Measurements from ENCODE around the gene MTERF1.
"Not testable (repeated sequence)": the region's sequence is repeated elsewhere in the genome, so short reads cannot be mapped to it uniquely, and the experiment has no call there.

Gene MTERF1

GRCh38 chr7:91880413-91881241 is at the start of gene MTERF1:
Gene MTERF1, minus strand, starts transcription at chr7:91880702. Its CDS starts 619 bp downstream, at chr7:91880083.
- peak; percentile 94 for DNase-seq

GRCh38 chr7:91929463-91929862 is 49.0 kb upstream of the MTERF1 start:
- no peak for DNase-seq

- DNase-seq: no peak
Measured at GRCh38 chr7:91927912-91928311, 47.4 kb upstream of the MTERF1 start.

GRCh38 chr7:91922857-91923256 is 42.4 kb upstream of the MTERF1 start:
- DNase-seq: no peak

- DNase-seq: no peak
Measured at GRCh38 chr7:91918356-91918755, 37.9 kb upstream of the MTERF1 start.

- DNase-seq: no peak
Measured at GRCh38 chr7:91916051-91916440, 35.5 kb upstream of the MTERF1 start.

- no peak for DNase-seq
Measured at GRCh38 chr7:91915401-91916050, 35.0 kb upstream of the MTERF1 start.

GRCh38 chr7:91913612-91914011 is 33.1 kb upstream of the MTERF1 start:
- no peak for DNase-seq

- no peak for DNase-seq
Measured at GRCh38 chr7:91912494-91912893, 32.0 kb upstream of the MTERF1 start.

GRCh38 chr7:91911121-91911520 is 30.6 kb upstream of the MTERF1 start:
- no peak for DNase-seq

GRCh38 chr7:91910171-91910570 is 29.7 kb upstream of the MTERF1 start:
- DNase-seq: no peak

- no peak for DNase-seq
Measured at GRCh38 chr7:91899563-91899962, 19.1 kb upstream of the MTERF1 start.

GRCh38 chr7:91898240-91898992 is 17.9 kb upstream of the MTERF1 start:
- no peak for DNase-seq

- DNase-seq: no peak
Measured at GRCh38 chr7:91894781-91895480, 14.4 kb upstream of the MTERF1 start.

GRCh38 chr7:91893699-91894098 is 13.2 kb upstream of the MTERF1 start:
- DNase-seq: not testable (repeated sequence)

- DNase-seq: no peak
Measured at GRCh38 chr7:91892821-91893340, 12.4 kb upstream of the MTERF1 start.

- DNase-seq: no peak
Measured at GRCh38 chr7:91892099-91892705, 11.7 kb upstream of the MTERF1 start.

GRCh38 chr7:91888271-91889175 is 8.0 kb upstream of the MTERF1 start:
- DNase-seq: not testable (repeated sequence)

- DNase-seq: not testable (repeated sequence)
Measured at GRCh38 chr7:91887336-91888213, 7.1 kb upstream of the MTERF1 start.

All from activated CD8-positive, alpha-beta memory T cell treated with anti-CD3 and anti-CD28 coated beads, Interleukin-2, amount 50 U/mL, for 4 hours (primary cell).